Stimulated activated CD4-positive, alpha-beta T cell treated with anti-CD3 and anti-CD28 coated beads, Interleukin-4, amount 100 ng/mL, for 4 hours (primary cell): ENCODE results near the gene MTO1.
"Not testable (repeated sequence)": the region's sequence is repeated elsewhere in the genome, so short reads cannot be mapped to it uniquely, and the experiment has no call there.

Experiments
- DNase-seq, 2 experiments: peaks; one replicate each; pipeline ENCODE4 v3.0.0-alpha.2; 2020

Gene MTO1

GRCh38 chr6:73505142-73505541 is 43.6 kb downstream of the MTO1 start:
- DNase-seq, result no peak

- DNase-seq, result not testable (repeated sequence)
Measured at GRCh38 chr6:73505705-73506104, 44.2 kb downstream of the MTO1 start.

GRCh38 chr6:73506246-73506645 is 44.7 kb downstream of the MTO1 start:
- DNase-seq, result no peak

GRCh38 chr6:73508776-73509175 is 47.2 kb downstream of the MTO1 start:
- DNase-seq, result no peak

GRCh38 chr6:73509851-73510250 is 48.3 kb downstream of the MTO1 start:
- no peak for DNase-seq

- no peak for DNase-seq
Measured at GRCh38 chr6:73511796-73512195, 50.3 kb downstream of the MTO1 start.

- DNase-seq, result no peak
Measured at GRCh38 chr6:73513496-73513854, 51.9 kb downstream of the MTO1 start.

GRCh38 chr6:73514746-73515110 is 53.2 kb downstream of the MTO1 start:
- no peak for DNase-seq

- no peak for DNase-seq
Measured at GRCh38 chr6:73515204-73515655, 53.7 kb downstream of the MTO1 start.

GRCh38 chr6:73516514-73517489 is 55.3 kb downstream of the MTO1 start:
- no peak for DNase-seq

GRCh38 chr6:73518100-73518981 is 56.8 kb downstream of the MTO1 start:
- not testable (repeated sequence) for DNase-seq

GRCh38 chr6:73518982-73519881 is 57.7 kb downstream of the MTO1 start:
- DNase-seq, result not testable (repeated sequence)

- peak; percentile 79 to 85 for DNase-seq
Measured at GRCh38 chr6:73519926-73520687, 58.6 kb downstream of the MTO1 start.

- DNase-seq, result peak; percentile 99 to 100
Measured at GRCh38 chr6:73520688-73521350, 59.3 kb downstream of the MTO1 start, which contains the start of gene EEF1A1. TSS of gene EEF1A1 (minus strand) at chr6:73521032. CDS start at chr6:73520026, 1,006 bp downstream.

- DNase-seq, result peak in 1 of 2 experiments; percentile 70
Measured at GRCh38 chr6:73521351-73521985, 59.9 kb downstream of the MTO1 start.

GRCh38 chr6:73523434-73524123 is 62.0 kb downstream of the MTO1 start:
- peak; percentile 75 to 77 for DNase-seq

GRCh38 chr6:73525546-73526330 is 64.2 kb downstream of the MTO1 start:
- no peak for DNase-seq

- DNase-seq, result no peak
Measured at GRCh38 chr6:73528897-73529296, 67.4 kb downstream of the MTO1 start.

GRCh38 chr6:73532293-73532692 is 70.8 kb downstream of the MTO1 start:
- no peak for DNase-seq
